Transverse colon (tissue), 4 donors: ENCODE results near the gene UMODL1. TPM values are rescaled to one million over a fixed set of nuclear protein-coding genes. Genes with fewer than 3 reads are reported as not detected.

Source experiments
- DNase-seq: peaks from one replicate; pipeline ENCODE4 v3.0.0-alpha.2; 2019
- H3K27ac ChIP-seq, 4 donors: fragments of 200-600 bp; sonication (generic); 2 replicates each; pipeline ENCODE4 v1.5.1; 2016 to 2018; ENCODE audit warnings: inconsistent platforms in 4 of 4
- H3K27me3 ChIP-seq: fragments of 200-600 bp; sonication (generic); 2 replicates; pipeline ENCODE4 v1.5.1; 2017; ENCODE audit warnings: inconsistent platforms
- H3K36me3 ChIP-seq, 4 donors: fragments of 200-600 bp; sonication (generic); 2 replicates each; pipeline ENCODE4 v1.5.1; 2017 to 2019; ENCODE audit warnings: inconsistent platforms in 4 of 4
- H3K4me1 ChIP-seq, 4 donors: fragments of 200-600 bp; sonication (generic); 2 replicates each; pipeline ENCODE4 v1.5.1; 2017 to 2020; ENCODE audit warnings: inconsistent platforms in 4 of 4
- H3K4me3 ChIP-seq, 4 donors: fragments of 200-600 bp; sonication (generic); 1 replicate in 1 of 4; 2 replicates in 3 of 4; pipeline versions ENCODE4 v1.5.1 to v1.6.1; 2017 to 2019; ENCODE audit warnings: inconsistent platforms in 4 of 4
- H3K9me3 ChIP-seq, 2 donors: fragments of 200-600 bp; sonication (generic); 2 replicates each; pipeline ENCODE4 v1.5.1; 2017 to 2019; ENCODE audit warnings: inconsistent platforms in 2 of 2
- CTCF ChIP-seq, 5 experiments: fragments of 200-600 bp in 3 of 5; fragments of 450-650 bp in 2 of 5; sonication (generic) in 3 of 5; IDR thresholded peaks; 1 replicate in 2 of 5; 2 replicates in 3 of 5; pipeline ENCODE4 v1.5.1; 2016 to 2017; ENCODE audit warnings: antibody characterized with exemption in 5 of 5, inconsistent platforms in 3 of 5, mild to moderate bottlenecking in 2 of 5, moderate library complexity in 1 of 5
- EP300 ChIP-seq: sonication (generic); formaldehyde crosslinking; IDR thresholded peaks from one replicate; pipeline ENCODE4 v1.6.1; 2017; ENCODE audit warnings: antibody characterized with exemption, low read depth
- POLR2A ChIP-seq: fragments of 450-650 bp; IDR thresholded peaks from one replicate; pipeline ENCODE4 v1.6.1; 2016; ENCODE audit warnings: antibody characterized with exemption, mild to moderate bottlenecking, moderate library complexity
- POLR2AphosphoS5 ChIP-seq, 3 donors: sonication (generic); formaldehyde crosslinking; IDR thresholded peaks; one replicate each; pipeline ENCODE4 v1.6.1; 2016; ENCODE audit warnings: antibody characterized with exemption in 3 of 3
- WGBS, 2 donors: methylation state at CpG; one replicate each; pipeline ENCODE4 v1.1.5; 2018; ENCODE audit warnings: low coverage in 1 of 2; 5-methylcytosine and 5-hydroxymethylcytosine counted together
- in situ Hi-C, 4 donors: fragments of 200-750 bp; cut with MboI; loops; one replicate each; pipeline versions ENCODE4 v1.15.0 to v1.15.1; 2017; ENCODE audit warnings: low sequenced_read_pairs in 3 of 4, low pct_ligation_motif_present in 1 of 4, low pct_unique_long_range_greater_than_20kb in 1 of 4
- intact Hi-C: fragments of 100-400 bp; cut with DNase I; formaldehyde crosslinking; loops from one replicate; pipeline ENCODE4 v1.15.1; 2023; ENCODE audit warnings: low total_unique reads
- total RNA-seq, 4 donors: library from RNA; depleted of rRNA; stranded (reverse); fragments of >200 nt; gene quantifications; one replicate each; pipeline ENCODE4 v1.1.0, GENCODE V29; 2016

UMODL1 gene
- total RNA-seq, 4 donors from 2014 or later = 0.16 to 3.2 (median 0.68) TPM; not detected in 1

- Histone ChIP-seq H3K27ac (no peak overlapping the region), H3K9me3 (no peaks in the 10 kb centered on the region), H3K4me1 (peaks cover 0 to 11% (median 5%) of the 10 kb centered on the region in 4 donors), H3K4me3 (no peak overlapping the region), H3K36me3 (no peaks in the 10 kb centered on the region), H3K27me3 (no peaks in the 10 kb centered on the region)
- WGBS, 2 donors = 63 to 78% methylated on average over 4 to 9 of the region's 9 CpGs
- no peak for TF ChIP-seq POLR2A
- TF ChIP-seq CTCF (IDR thresholded peaks at IDR 0.05) = no peak
- no peak for TF ChIP-seq EP300
- TF ChIP-seq POLR2AphosphoS5 (IDR thresholded peaks at IDR 0.05) = no peak
- intact Hi-C loops = no loop called here
- in situ Hi-C loops = no loop called here
- DNase-seq = no peak
Measured at GRCh38 chr21:42042651-42043050, 28.5 kb upstream of the UMODL1 start.

- 91% methylated on average over 16 of the region's 16 CpGs; no CpG with 5 or more reads in 1 of the 2 donors for WGBS, 2 donors
- Histone ChIP-seq H3K27ac (no peak overlapping the region), H3K4me3 (no peak overlapping the region), H3K27me3 (no peaks in the 10 kb centered on the region), H3K9me3 (no peaks in the 10 kb centered on the region), H3K36me3 (no peaks in the 10 kb centered on the region), H3K4me1 (peaks cover 0 to 13% (median 5%) of the 10 kb centered on the region in 4 donors)
- TF ChIP-seq EP300 (no peak), CTCF (IDR thresholded peaks at IDR 0.05) (no peak), POLR2AphosphoS5 (IDR thresholded peaks at IDR 0.05) (no peak), POLR2A (no peak)
- no peak for DNase-seq
- in situ Hi-C loops = no loop called here
- intact Hi-C loops = no loop called here
Measured at GRCh38 chr21:42043201-42043895, 27.8 kb upstream of the UMODL1 start.

- no peaks in the 10 kb centered on the region for H3K27me3 ChIP-seq
- 87% methylated on average over 17 of the region's 17 CpGs; no CpG with 5 or more reads in 1 of the 2 donors for WGBS, 2 donors
- H3K4me3 ChIP-seq = no peak overlapping the region
- H3K27ac ChIP-seq = no peak overlapping the region
- intact Hi-C loops = no loop called here
- H3K4me1 ChIP-seq = peaks cover 0 to 17% (median 5%) of the 10 kb centered on the region in 4 donors
- no peaks in the 10 kb centered on the region for H3K36me3 ChIP-seq
- in situ Hi-C loops = no loop called here
- TF ChIP-seq POLR2AphosphoS5 (IDR thresholded peaks at IDR 0.05) (no peak), POLR2A (no peak), CTCF (IDR thresholded peaks at IDR 0.05) (no peak), EP300 (no peak)
- no peak for DNase-seq
- H3K9me3 ChIP-seq = no peaks in the 10 kb centered on the region
Measured at GRCh38 chr21:42043961-42044360, 27.2 kb upstream of the UMODL1 start.

- H3K4me3 ChIP-seq = no peak overlapping the region
- H3K36me3 ChIP-seq = no peaks in the 10 kb centered on the region
- 85 to 100% methylated on average over 1 to 7 of the region's 7 CpGs for WGBS, 2 donors
- H3K9me3 ChIP-seq = no peaks in the 10 kb centered on the region
- intact Hi-C loops = no loop called here
- TF ChIP-seq POLR2A (no peak), POLR2AphosphoS5 (IDR thresholded peaks at IDR 0.05) (no peak), EP300 (no peak), CTCF (IDR thresholded peaks at IDR 0.05) (no peak)
- H3K27ac ChIP-seq = no peak overlapping the region
- no peak for DNase-seq
- H3K27me3 ChIP-seq = no peaks in the 10 kb centered on the region
- H3K4me1 ChIP-seq = peaks cover 0 to 9% (median 2%) of the 10 kb centered on the region in 4 donors
- in situ Hi-C loops = no loop called here
Measured at GRCh38 chr21:42044871-42045495, 26.1 kb upstream of the UMODL1 start.
